ENCODE data around the gene TFDP1. TPM values are rescaled to one million over a fixed set of nuclear protein-coding genes. Genes with fewer than 3 reads are reported as not detected.
A peak's percentile ranks its signal among the peaks of the same experiment; 100 is the strongest.

Gene TFDP1
- total RNA-seq, 1 experiment from 2014 or later: 140 TPM

- no peaks in the 10 kb centered on the region for H3K36me3 Mint-ChIP-seq (ENCODE audit: insufficient read depth, unreplicated experiment)
- Histone ChIP-seq H3K4me1 (no peaks in the 10 kb centered on the region), H3K36me3 (ENCODE audit: control insufficient read depth, insufficient read depth, low read length) (no peaks in the 10 kb centered on the region), H3K27me3 (replicated peaks; ENCODE audit: control insufficient read depth, insufficient read depth, low read length) (no peaks in the 10 kb centered on the region), H3K9me3 (no peaks in the 10 kb centered on the region), H3K4me3 (ENCODE audit: low read depth, low read length) (no peak overlapping the region)
- ChIA-PET CTCF (no interaction called here), POLR2A (no interaction called here)
- no peak for TF ChIP-seq CTCF (IDR thresholded peaks at IDR 0.05; ENCODE audit: insufficient read depth in 1 of 2, low read depth in 1 of 2, low read length in 1 of 2, severe bottlenecking in 1 of 2, unreplicated experiment in 1 of 2)
- no peak overlapping the region for H3K4me3 Mint-ChIP-seq (ENCODE audit: unreplicated experiment)
- peak in 1 of 2 experiments; percentile 26 for DNase-seq
- BruUV-seq (replicated peaks): no TSS peak
- no peaks in the 10 kb centered on the region for H3K27me3 Mint-ChIP-seq (ENCODE audit: insufficient read depth, unreplicated experiment)
- H3K4me1 Mint-ChIP-seq (ENCODE audit: low read depth, unreplicated experiment): peaks cover 11% of the 10 kb centered on the region
- intact Hi-C loops (cut with micrococcal nuclease; ENCODE audit: unreplicated experiment): no loop called here
- H3K9me3 Mint-ChIP-seq (ENCODE audit: unreplicated experiment): peaks cover 11% of the 10 kb centered on the region
- no peak overlapping the region for H3K27ac Mint-ChIP-seq (ENCODE audit: unreplicated experiment)
Observed at GRCh38 chr13:113669231-113669754, 84.7 kb downstream of the TFDP1 start.

GRCh38 chr13:113669755-113670341, 85.3 kb downstream of the TFDP1 start:
- DNase-seq: peak in 1 of 2 experiments; percentile 32
- no peaks in the 10 kb centered on the region for H3K27me3 ChIP-seq (replicated peaks; ENCODE audit: control insufficient read depth, insufficient read depth, low read length)
- no peaks in the 10 kb centered on the region for H3K4me1 ChIP-seq
- intact Hi-C loops (cut with micrococcal nuclease; ENCODE audit: unreplicated experiment): no loop called here
- no TSS peak for BruUV-seq (replicated peaks)
- Mint-ChIP-seq H3K4me1 (ENCODE audit: low read depth, unreplicated experiment) (peaks cover 5% of the 10 kb centered on the region), H3K27me3 (ENCODE audit: insufficient read depth, unreplicated experiment) (no peaks in the 10 kb centered on the region), H3K27ac (ENCODE audit: unreplicated experiment) (no peak overlapping the region), H3K9me3 (ENCODE audit: unreplicated experiment) (peaks cover 11% of the 10 kb centered on the region), H3K4me3 (ENCODE audit: unreplicated experiment) (no peak overlapping the region), H3K36me3 (ENCODE audit: insufficient read depth, unreplicated experiment) (no peaks in the 10 kb centered on the region)
- no peaks in the 10 kb centered on the region for H3K36me3 ChIP-seq (ENCODE audit: control insufficient read depth, insufficient read depth, low read length)
- H3K9me3 ChIP-seq: no peaks in the 10 kb centered on the region
- CTCF ChIA-PET: no interaction called here
- TF ChIP-seq CTCF (IDR thresholded peaks at IDR 0.05; ENCODE audit: insufficient read depth in 1 of 2, low read depth in 1 of 2, low read length in 1 of 2, severe bottlenecking in 1 of 2, unreplicated experiment in 1 of 2): no peak
- H3K4me3 ChIP-seq (ENCODE audit: low read depth, low read length): no peak overlapping the region
- POLR2A ChIA-PET: no interaction called here

GRCh38 chr13:113670541-113670940, 86.0 kb downstream of the TFDP1 start:
- no peak overlapping the region for H3K27ac Mint-ChIP-seq (ENCODE audit: unreplicated experiment)
- no peak for TF ChIP-seq CTCF (IDR thresholded peaks at IDR 0.05; ENCODE audit: insufficient read depth in 1 of 2, low read depth in 1 of 2, low read length in 1 of 2, severe bottlenecking in 1 of 2, unreplicated experiment in 1 of 2)
- H3K4me3 Mint-ChIP-seq (ENCODE audit: unreplicated experiment): no peak overlapping the region
- Histone ChIP-seq H3K9me3 (no peaks in the 10 kb centered on the region), H3K4me1 (no peaks in the 10 kb centered on the region), H3K27me3 (replicated peaks; ENCODE audit: control insufficient read depth, insufficient read depth, low read length) (no peaks in the 10 kb centered on the region), H3K36me3 (ENCODE audit: control insufficient read depth, insufficient read depth, low read length) (no peaks in the 10 kb centered on the region), H3K4me3 (ENCODE audit: low read depth, low read length) (no peak overlapping the region)
- peak in 1 of 2 experiments; percentile 15 for DNase-seq
- ChIA-PET POLR2A (no interaction called here), CTCF (no interaction called here)
- H3K4me1 Mint-ChIP-seq (ENCODE audit: low read depth, unreplicated experiment): no peaks in the 10 kb centered on the region
- H3K9me3 Mint-ChIP-seq (ENCODE audit: unreplicated experiment): peaks cover 11% of the 10 kb centered on the region
- H3K27me3 Mint-ChIP-seq (ENCODE audit: insufficient read depth, unreplicated experiment): no peaks in the 10 kb centered on the region
- no TSS peak for BruUV-seq (replicated peaks)
- intact Hi-C loops (cut with micrococcal nuclease; ENCODE audit: unreplicated experiment): no loop called here
- H3K36me3 Mint-ChIP-seq (ENCODE audit: insufficient read depth, unreplicated experiment): no peaks in the 10 kb centered on the region

All from Caco-2 (cell line).